Bone marrow (tissue), 2 donors: ENCODE results near the gene PRKCQ.
A peak's percentile ranks its signal among the peaks of the same experiment; 100 is the strongest.

ENCODE experiments used
- DNase-seq, 2 donors: peaks; one replicate each; lab custom pipeline; 2025; lab: John Stamatoyannopoulos, UW

PRKCQ gene

GRCh38 chr10:6405713-6406112 is 174.4 kb downstream of the PRKCQ start:
- DNase-seq: no peak

GRCh38 chr10:6404127-6405072 is 175.7 kb downstream of the PRKCQ start:
- no peak for DNase-seq

GRCh38 chr10:6402960-6403359 is 177.1 kb downstream of the PRKCQ start:
- DNase-seq: no peak

- no peak for DNase-seq
These were observed 177.7 kb downstream of the PRKCQ start for GRCh38 chr10:6402349-6402709.

- peak in 1 of 2 donors; percentile 76 for DNase-seq
These were observed 178.3 kb downstream of the PRKCQ start for GRCh38 chr10:6401558-6402348.

- DNase-seq: no peak
These were observed 179.1 kb downstream of the PRKCQ start for GRCh38 chr10:6400821-6401465.

- DNase-seq: no peak
These were observed 179.7 kb downstream of the PRKCQ start for GRCh38 chr10:6400331-6400730.

- DNase-seq: no peak
These were observed 180.2 kb downstream of the PRKCQ start for GRCh38 chr10:6399879-6400278.

GRCh38 chr10:6399231-6399741 is 180.8 kb downstream of the PRKCQ start:
- no peak for DNase-seq

- DNase-seq: no peak
These were observed 181.7 kb downstream of the PRKCQ start for GRCh38 chr10:6398399-6398798.

- no peak for DNase-seq
These were observed 183.4 kb downstream of the PRKCQ start for GRCh38 chr10:6396652-6397051.

- no peak for DNase-seq
These were observed 183.8 kb downstream of the PRKCQ start for GRCh38 chr10:6396226-6396625.

GRCh38 chr10:6395606-6396005 is 184.5 kb downstream of the PRKCQ start:
- DNase-seq: no peak

- no peak for DNase-seq
These were observed 186.0 kb downstream of the PRKCQ start for GRCh38 chr10:6394084-6394483.

GRCh38 chr10:6393168-6393567 is 186.9 kb downstream of the PRKCQ start:
- no peak for DNase-seq

- no peak for DNase-seq
These were observed 189.7 kb downstream of the PRKCQ start for GRCh38 chr10:6390213-6390845.

GRCh38 chr10:6388261-6388893 is 191.7 kb downstream of the PRKCQ start:
- DNase-seq: no peak

GRCh38 chr10:6386960-6387359 is 193.1 kb downstream of the PRKCQ start:
- DNase-seq: no peak

GRCh38 chr10:6386346-6386745 is 193.7 kb downstream of the PRKCQ start:
- no peak for DNase-seq

GRCh38 chr10:6385665-6386064 is 194.4 kb downstream of the PRKCQ start:
- no peak for DNase-seq

- no peak for DNase-seq
These were observed 195.2 kb downstream of the PRKCQ start for GRCh38 chr10:6384847-6385246.
